C4-2B (cell line): ENCODE measurements around the gene CDC42SE1.

Source experiments
- CTCF ChIP-seq: fragments of 450-650 bp; conservative IDR thresholded peaks from 2 replicates; pipeline ENCODE4 v1.5.1; 2017; ENCODE audit warnings: mild to moderate bottlenecking
- ZFX ChIP-seq: fragments of 450-650 bp; IDR thresholded peaks from 2 replicates; pipeline ENCODE4 v1.6.1; 2017

- no peak for TF ChIP-seq CTCF
- TF ChIP-seq ZFX, result no peak
Measured at GRCh38 chr1:151060007-151060656, 710 bp upstream of the CDC42SE1 start, which contains the start of gene MLLT11.
